HepG2 (cell line): ENCODE measurements around the gene LSM5. TPM values are rescaled to one million over a fixed set of nuclear protein-coding genes. Genes with fewer than 3 reads are reported as not detected.
A peak's percentile ranks its signal among the peaks of the same experiment; 100 is the strongest.

Source experiments
- AKNA ChIP-seq: sonication (generic); formaldehyde crosslinking; IDR thresholded peaks from 2 replicates; pipeline ENCODE4 v1.4.0; 2020; ENCODE audit warnings: missing genetic modification reagents, borderline replicate concordance
- ATF4 ChIP-seq, 2 experiments: fragments of 450-650 bp in 1 of 2; sonication (generic) in 1 of 2; formaldehyde crosslinking; IDR thresholded peaks; 2 replicates each; pipeline versions ENCODE4 v1.5.0 to v1.8.0; 2020 to 2022; ENCODE audit warnings: mild to moderate bottlenecking in 1 of 2, missing genetic modification reagents in 1 of 2
- CBX5 ChIP-seq: sonication (generic); formaldehyde crosslinking; IDR thresholded peaks from 2 replicates; pipeline ENCODE4 v1.4.0; 2020; ENCODE audit warnings: missing genetic modification reagents, borderline replicate concordance
- FIP1L1 ChIP-seq: fragments of 200-400 bp; formaldehyde crosslinking; IDR thresholded peaks from 2 replicates; pipeline ENCODE4 v1.6.1; 2018; ENCODE audit warnings: low read depth, mild to moderate bottlenecking, low read length, moderate library complexity, borderline replicate concordance; ENCODE audit not compliant: insufficient read depth
- FOXA1 ChIP-seq, 2 experiments: fragments of 450-650 bp in 1 of 2; sonication (generic) in 1 of 2; formaldehyde crosslinking in 1 of 2; IDR thresholded peaks; 2 replicates each; pipeline versions ENCODE4 v1.4.0 to v1.6.1; 2016 to 2020; ENCODE audit warnings: missing genetic modification reagents in 1 of 2
- HNRNPH1 ChIP-seq: fragments of 200-400 bp; formaldehyde crosslinking; optimal IDR thresholded peaks from 2 replicates; pipeline ENCODE3; 2017; ENCODE audit warnings: mild to moderate bottlenecking, low read depth, low read length
- MXD4 ChIP-seq: IDR thresholded peaks from 2 replicates; pipeline ENCODE4 v1.6.1; 2016; ENCODE audit warnings: mild to moderate bottlenecking, missing biosample characterization, missing genetic modification reagents
- MZF1 ChIP-seq: sonication (generic); formaldehyde crosslinking; IDR thresholded peaks from 2 replicates; pipeline ENCODE4 v1.8.1; 2023; ENCODE audit warnings: mild to moderate bottlenecking, missing genetic modification reagents, borderline replicate concordance
- NFE2L2 ChIP-seq: fragments of 150-350 bp; IDR thresholded peaks from 2 replicates; pipeline ENCODE4 v1.6.1; 2014; ENCODE audit warnings: low read length
- NR2F1 ChIP-seq, 2 experiments: fragments of 450-650 bp in 1 of 2; formaldehyde crosslinking in 1 of 2; IDR thresholded peaks; 2 replicates each; pipeline versions ENCODE4 v1.5.0 to v1.6.1; 2016 to 2020; ENCODE audit warnings: mild to moderate bottlenecking in 1 of 2, missing compliant biosample characterization in 1 of 2, missing genetic modification reagents in 1 of 2, moderate library complexity in 1 of 2
- PPARG ChIP-seq: conservative IDR thresholded peaks from 2 replicates; pipeline ENCODE4 v1.6.1; 2016; ENCODE audit warnings: missing biosample characterization, missing genetic modification reagents
- RFXAP ChIP-seq: sonication (generic); formaldehyde crosslinking; IDR thresholded peaks from 2 replicates; pipeline ENCODE4 v1.4.0; 2020; ENCODE audit warnings: missing genetic modification reagents, borderline replicate concordance
- SRSF1 ChIP-seq: fragments of 200-400 bp; formaldehyde crosslinking; optimal IDR thresholded peaks from 2 replicates; pipeline ENCODE3; 2017; ENCODE audit warnings: mild to moderate bottlenecking, low read depth, low read length, moderate library complexity
- SSRP1 ChIP-seq: IDR thresholded peaks from 2 replicates; pipeline ENCODE4 v1.6.1; 2016; ENCODE audit warnings: control low read depth
- TFE3 ChIP-seq: IDR thresholded peaks from 2 replicates; pipeline ENCODE4 v1.6.1; 2016
- ZFYVE20 ChIP-seq: sonication (generic); formaldehyde crosslinking; IDR thresholded peaks from 2 replicates; pipeline ENCODE4 v1.8.0; 2023; ENCODE audit warnings: low read depth, mild to moderate bottlenecking, moderate library complexity, missing genetic modification reagents, borderline replicate concordance
- ZNF432 ChIP-seq: sonication (generic); formaldehyde crosslinking; IDR thresholded peaks from 2 replicates; pipeline ENCODE4 v1.5.0; 2020; ENCODE audit warnings: missing genetic modification reagents, mild to moderate bottlenecking, borderline replicate concordance
- ZNF484 ChIP-seq: sonication (generic); formaldehyde crosslinking; IDR thresholded peaks from 2 replicates; pipeline ENCODE4 v1.5.1; 2020; ENCODE audit warnings: mild to moderate bottlenecking, low read depth, missing genetic modification reagents, borderline replicate concordance
- ZNF616 ChIP-seq: sonication (generic); formaldehyde crosslinking; IDR thresholded peaks from 2 replicates; pipeline ENCODE4 v1.5.0; 2020; ENCODE audit warnings: low read depth, mild to moderate bottlenecking, missing genetic modification reagents
- ZNF891 ChIP-seq: sonication (generic); formaldehyde crosslinking; IDR thresholded peaks from 2 replicates; pipeline ENCODE4 v1.5.0; 2020; ENCODE audit warnings: mild to moderate bottlenecking, missing genetic modification reagents
- ZSCAN21 ChIP-seq: sonication (generic); formaldehyde crosslinking; IDR thresholded peaks from 2 replicates; pipeline ENCODE4 v1.8.0; 2022; ENCODE audit warnings: mild to moderate bottlenecking, missing genetic modification reagents, moderate library complexity, borderline replicate concordance
- polyA plus RNA-seq, 8 experiments: library from polyadenylated mRNA; depleted of rRNA in 3 of 8; stranded (reverse) in 7 of 8; unstranded in 1 of 8; fragments of >200 nt; fragmentation: Illumina TruSeq in 4 of 8; extraction: Trizol in 4 of 8; gene quantifications; 2 replicates each; pipeline versions ENCODE4 v1.2.1 to v1.2.3, GENCODE V29; 2011 to 2016; ENCODE audit warnings: low read depth in 4 of 8, missing spikeins in 1 of 8, mixed read lengths in 1 of 8; ENCODE audit not compliant: insufficient read depth in 1 of 8
- total RNA-seq, 5 experiments: library from RNA; depleted of rRNA; stranded (reverse); fragments of >200 nt; fragmentation: Illumina TruSeq; extraction: Trizol; gene quantifications; 2 replicates each; pipeline ENCODE4 v1.2.3, GENCODE V29; 2016; ENCODE audit warnings: low read depth in 1 of 5

The LSM5 gene
- total and polyA plus RNA-seq, 2 of the 13 experiments (the other 11 are each of a cell fraction or from before 2014, with no cell fraction given): 30.3 to 183 TPM

GRCh38 chr7:32495298-32496051 is 5.3 kb upstream of the LSM5 start, which contains the start of gene AVL9 (continued):
- TF ChIP-seq RFXAP (CRISPR knock-in tag) (peak; percentile 80), ZFYVE20 (CRISPR knock-in tag) (0 out of 2 replicates have a peak, but pooled peaks have one; percentile 28), CBX5 (peak; percentile 89; the same call in 1 of the 2 replicates), ATF4 (CRISPR knock-in tag; IDR thresholded peaks at IDR 0.05) (0 out of 4 replicates have a peak, but pooled peaks of 1 of the 2 experiments have one; percentile 25), FIP1L1 (no peak), AKNA (CRISPR knock-in tag) (peak; percentile 88), NR2F1 (CRISPR knock-in tag; IDR thresholded peaks at IDR 0.05) (no peak), ZSCAN21 (peak; percentile 43; the same call in 1 of the 2 replicates), HNRNPH1 (no peak), SSRP1 (CRISPR knock-in tag) (no peak), SRSF1 (no peak), ZNF891 (CRISPR knock-in tag) (peak; percentile 73), NFE2L2 (no peak), TFE3 (CRISPR knock-in tag) (peak; percentile 97), MZF1 (CRISPR knock-in tag) (no peak), FOXA1 (IDR thresholded peaks at IDR 0.05) (no peak), FOXA1 (CRISPR knock-in tag; IDR thresholded peaks at IDR 0.05) (no peak), ZNF432 (CRISPR knock-in tag) (no peak), MXD4 (CRISPR knock-in tag) (peak; percentile 78; the same call in 1 of the 2 replicates), ZNF616 (CRISPR knock-in tag) (no peak), PPARG (0 out of 2 replicates have a peak, but pooled peaks have one; percentile 11), ZNF484 (CRISPR knock-in tag) (no peak)
